Activated T-cell treated with anti-CD3 and anti-CD28 coated beads, Interleukin-2, amount 50 U/mL, for 1 hour (primary cell): ENCODE results near the gene SELP.

Experiments used
- DNase-seq: peaks from one replicate; pipeline ENCODE4 v3.0.0-alpha.2; 2020

SELP gene

DNA sequence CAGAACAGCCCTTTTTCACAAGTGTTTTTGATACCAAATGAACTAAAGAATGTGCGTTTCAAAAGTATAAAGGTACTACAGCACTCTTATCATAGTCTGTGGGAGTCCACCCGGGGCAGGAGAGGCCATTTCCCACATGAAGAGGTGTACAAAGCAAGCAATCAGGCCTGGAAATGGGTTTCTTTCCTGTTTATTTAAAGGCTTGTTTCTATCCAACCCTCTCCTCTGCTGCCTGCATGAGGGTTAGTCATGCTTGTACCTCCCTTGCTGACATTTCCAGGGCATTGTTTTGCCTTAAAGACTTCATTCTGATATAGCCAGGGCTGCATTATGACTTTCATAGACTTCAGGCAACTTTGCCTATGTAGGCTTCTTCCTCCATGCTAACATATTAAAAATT lies 11.6 kb downstream of the SELP start:
- no peak for DNase-seq

DNA sequence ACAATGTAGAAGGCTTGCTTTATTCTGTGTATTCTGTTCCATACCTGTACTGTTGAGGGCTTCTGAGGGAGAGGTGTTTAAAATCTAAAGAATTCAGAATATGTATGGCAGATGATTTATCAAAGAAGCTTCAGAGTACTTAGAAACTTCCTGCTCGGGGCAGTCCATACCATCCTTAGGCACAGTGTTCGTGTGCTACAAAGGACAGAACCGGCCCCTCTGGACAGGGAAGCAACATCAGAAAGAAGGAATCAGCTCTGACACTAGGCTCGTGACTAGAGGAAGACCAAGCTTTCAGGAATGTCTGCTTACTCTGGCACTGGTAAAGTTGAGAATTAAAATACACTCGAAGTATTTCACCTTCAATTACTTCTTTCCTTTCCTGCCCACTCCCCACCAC lies 14.1 kb downstream of the SELP start:
- no peak for DNase-seq

DNA sequence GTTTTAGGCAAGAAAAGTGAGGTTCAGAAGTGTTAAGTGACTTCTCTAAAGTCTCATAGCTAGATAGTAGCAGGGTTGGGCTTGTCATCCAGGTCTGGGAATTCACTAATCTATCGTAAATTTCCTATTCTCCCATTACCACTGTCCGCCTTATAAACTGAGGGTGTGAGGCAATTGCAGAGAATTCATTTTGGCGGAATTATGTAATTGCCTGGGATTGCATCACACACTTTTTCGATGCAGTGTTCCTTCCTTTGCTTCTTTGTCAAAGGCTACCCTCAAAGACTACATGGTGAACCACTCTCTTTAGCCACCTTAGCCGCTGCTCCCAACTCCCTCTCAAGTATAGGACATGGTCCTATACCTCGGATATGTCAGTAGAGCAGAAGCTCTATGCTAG lies 19.1 kb downstream of the SELP start:
- DNase-seq = no peak

DNA sequence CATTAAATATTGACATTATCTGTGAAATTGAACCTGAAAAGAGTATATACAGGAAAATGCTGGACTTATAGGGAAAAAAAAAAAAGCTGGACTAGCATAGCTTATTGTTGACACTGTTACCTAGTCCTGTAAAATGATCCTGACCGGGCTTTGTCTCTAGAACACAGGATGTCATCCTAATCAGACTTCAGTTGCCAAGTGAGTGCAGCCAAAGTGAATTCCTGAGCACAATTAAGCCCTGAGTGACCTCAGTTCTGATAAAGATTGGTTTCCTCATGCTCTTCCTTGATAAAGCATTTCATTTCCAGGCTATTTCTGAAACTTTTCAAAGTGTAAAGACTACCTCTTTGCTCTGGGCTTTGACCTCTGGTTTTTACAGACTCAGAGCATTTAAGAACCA lies 19.8 kb downstream of the SELP start:
- DNase-seq = no peak

DNA sequence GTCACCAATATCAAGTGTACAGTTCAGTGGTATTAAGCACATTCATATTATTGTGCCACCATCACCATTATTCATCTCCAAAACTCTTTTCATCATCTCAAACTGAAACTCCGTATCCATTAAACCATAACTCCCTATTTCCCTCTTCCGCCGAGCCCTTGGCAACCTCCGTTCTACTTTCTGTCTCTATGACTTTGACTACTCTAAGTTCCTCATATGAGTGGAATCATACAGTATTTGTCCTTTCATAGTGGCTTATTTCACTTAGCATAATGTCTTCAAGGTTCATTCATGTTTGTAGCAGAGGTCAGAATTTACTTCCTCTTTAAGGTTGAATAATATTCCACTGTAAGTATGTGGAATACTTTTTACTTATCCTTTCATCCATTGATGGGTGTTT lies 21.7 kb downstream of the SELP start:
- DNase-seq = no peak

DNA sequence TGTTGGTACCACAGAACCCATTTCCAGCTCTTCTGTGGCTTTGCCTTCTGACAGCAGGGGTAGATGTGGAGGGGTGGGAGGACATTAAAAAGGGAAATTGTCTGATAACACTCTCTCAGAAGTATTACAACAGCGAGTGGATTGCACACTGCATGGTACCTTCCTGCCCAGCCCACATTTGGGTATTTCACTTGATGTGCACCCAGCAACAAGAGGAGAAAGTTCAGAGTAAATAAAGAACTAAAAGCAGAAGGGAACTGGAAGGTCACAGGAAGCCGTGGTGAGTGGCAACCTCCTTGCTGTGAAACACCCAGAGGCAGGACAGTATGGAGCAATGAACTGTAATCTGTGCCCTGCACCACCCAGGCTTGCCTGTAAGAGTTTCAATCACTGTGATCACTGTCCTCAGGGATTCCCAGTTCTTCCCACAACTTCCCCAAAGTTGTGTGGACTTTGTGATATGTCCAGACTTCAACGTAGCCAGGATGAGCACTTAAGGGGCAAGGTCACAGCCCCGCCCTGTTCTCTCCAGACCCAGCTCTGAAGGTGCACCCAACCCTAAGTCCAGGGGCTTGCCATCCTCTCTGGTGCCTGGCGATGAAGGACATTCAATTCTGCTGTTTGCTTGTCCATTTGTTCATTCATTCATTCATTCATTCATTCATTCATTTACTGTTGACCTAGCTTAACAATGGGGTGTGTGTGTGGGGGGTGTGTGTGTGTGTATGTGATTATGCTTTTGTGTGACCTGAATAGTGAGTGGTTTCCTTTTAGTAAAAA lies 25.0 kb downstream of the SELP start:
- DNase-seq = peak; percentile 33

DNA sequence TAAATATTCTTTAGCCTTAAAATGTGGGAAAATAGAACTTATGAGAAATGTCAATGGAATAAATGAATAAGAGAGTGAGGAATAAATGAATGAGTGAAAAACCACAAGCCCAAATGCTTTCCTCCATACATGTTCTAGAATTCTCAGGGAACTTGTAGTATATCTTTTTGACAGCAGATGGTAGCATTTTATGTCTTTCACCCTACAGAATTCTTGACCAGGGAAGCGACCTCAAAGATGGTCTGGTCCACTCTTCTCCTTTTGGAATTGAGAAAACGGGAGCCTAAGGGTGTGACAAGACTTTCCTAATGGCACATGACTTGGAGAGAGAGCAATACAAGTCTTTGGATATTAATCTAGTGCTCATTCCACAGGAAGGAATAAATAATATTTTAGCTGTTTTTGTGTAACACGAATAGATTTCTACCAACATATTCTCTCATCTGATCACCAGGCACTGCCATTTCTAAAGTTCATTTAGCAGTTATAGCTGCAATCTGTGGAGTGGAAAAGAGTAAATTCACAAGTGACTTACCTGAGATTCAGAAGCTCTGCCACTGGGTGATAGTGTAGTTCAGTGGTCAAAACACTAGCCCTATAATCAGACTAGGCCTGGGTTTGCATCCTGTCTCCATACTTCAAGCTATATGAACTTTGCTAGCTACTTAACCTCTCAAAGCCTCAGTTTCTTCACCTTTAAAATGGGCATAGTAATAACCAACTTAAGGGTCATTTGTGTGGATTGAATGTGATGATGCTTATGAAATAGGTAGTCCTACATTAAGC lies 28.6 kb downstream of the SELP start:
- DNase-seq = no peak

DNA sequence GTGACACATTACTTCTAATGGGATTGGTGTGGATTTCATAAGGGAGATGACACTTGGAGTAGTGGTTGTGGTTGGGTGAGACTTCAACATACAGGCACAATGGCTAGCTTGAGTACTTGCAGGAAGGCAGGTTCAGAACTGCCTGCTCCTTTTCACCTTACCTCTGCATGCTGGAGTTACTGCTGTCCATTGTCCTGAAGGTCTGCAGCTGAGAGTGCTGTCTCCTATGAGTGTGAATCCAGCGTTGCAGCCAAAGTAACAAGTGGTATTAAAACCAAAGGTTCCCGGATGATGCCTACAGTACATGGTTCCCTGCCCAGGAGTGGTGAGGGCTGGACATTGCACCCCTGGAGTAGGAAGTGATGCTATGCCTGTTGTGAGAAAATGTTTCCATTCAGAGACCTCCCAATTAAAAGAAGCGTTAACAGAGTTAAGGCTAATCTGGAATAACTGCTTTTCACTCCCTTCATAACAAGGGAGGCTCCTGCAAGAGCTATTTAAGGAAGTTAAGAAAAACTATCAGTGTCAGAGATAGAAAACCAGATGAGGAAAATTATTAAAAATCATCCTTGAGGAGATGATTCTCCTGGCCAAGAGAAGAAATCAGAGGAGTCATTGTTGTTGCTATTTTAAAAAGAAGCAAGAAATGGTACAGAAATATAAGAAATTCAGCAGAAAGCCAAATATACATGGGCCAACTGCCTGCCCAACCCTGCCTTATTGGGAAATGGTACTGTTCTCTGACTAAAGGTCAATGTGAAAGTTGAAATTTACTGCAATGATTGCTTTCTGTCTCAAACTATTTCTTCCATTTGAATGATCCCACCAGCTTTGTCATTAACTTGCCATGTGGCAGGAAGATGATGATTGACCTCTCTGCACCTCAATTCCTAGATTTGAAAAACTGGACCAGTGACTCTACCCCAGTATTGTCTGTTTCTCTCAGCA lies 33.9 kb downstream of the SELP start:
- no peak for DNase-seq

DNA sequence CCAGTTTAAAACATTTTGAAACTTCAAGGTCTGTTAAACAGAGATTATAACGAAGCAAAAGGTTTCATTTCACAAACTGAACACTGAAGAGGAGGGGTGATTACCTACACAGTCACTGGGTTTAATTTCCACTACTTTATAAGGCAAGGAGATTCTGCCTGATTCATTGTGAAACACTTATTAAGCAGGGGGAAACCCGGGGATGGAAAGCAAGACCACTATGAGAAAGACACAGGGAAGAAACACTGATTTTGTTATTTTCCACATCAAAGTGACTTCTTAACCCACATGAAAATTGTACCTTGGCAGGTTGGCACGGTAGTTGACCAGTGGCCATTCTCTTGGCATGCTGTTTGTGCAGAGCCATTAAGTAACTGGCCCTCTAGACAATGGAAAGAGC lies 35.5 kb downstream of the SELP start:
- no peak for DNase-seq

DNA sequence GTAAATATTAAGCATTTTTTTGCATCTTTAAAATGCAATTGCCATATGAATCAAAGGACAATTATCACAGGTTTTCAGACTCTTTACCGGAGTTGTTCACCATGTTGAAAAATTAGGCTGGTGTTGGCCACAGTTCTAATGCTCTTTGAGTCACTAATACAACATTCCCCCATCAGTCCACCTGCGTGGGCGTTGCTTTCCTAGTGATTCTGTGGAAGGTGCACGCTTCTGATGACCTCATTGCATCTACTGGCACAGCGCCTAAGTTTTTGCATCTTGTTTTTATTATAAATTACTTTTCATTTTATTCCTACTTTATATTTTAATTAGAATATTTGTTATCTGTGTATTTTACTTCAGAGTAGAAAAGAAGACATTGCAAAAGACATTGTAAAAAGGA lies 39.0 kb downstream of the SELP start:
- no peak for DNase-seq

DNA sequence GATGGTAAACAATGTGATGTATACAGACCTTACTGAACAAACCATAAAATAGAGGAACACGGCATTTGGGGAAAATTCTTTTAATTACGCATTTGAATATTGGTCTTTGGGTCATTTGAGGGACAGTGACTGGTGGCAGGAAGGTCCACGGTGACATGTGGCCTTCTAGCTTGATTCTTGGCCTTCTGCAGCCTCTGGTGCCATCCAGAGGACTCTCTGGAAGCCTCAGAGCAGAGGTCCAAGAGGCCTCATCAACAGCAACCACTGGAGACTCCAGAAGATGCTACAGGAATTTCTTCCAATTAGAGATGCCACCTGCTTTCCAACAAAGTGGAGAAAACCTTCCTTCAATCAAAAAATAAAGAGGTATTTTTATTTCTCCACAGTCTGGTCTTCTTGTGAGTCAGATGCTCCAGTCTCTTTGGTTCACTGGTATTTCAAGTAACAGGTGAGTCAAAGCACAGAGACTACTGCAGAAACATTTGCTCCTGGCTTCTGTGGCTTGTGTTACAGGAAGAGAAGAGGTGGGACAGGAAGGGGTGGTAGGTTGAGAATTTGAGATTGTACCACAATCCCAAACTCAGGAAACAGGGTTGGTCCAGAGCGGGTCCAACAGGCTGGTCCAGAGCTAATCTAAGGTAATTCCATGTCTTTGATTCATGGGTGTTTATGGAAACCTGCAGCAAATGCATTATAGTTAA lies 41.0 kb downstream of the SELP start:
- DNase-seq = no peak

DNA sequence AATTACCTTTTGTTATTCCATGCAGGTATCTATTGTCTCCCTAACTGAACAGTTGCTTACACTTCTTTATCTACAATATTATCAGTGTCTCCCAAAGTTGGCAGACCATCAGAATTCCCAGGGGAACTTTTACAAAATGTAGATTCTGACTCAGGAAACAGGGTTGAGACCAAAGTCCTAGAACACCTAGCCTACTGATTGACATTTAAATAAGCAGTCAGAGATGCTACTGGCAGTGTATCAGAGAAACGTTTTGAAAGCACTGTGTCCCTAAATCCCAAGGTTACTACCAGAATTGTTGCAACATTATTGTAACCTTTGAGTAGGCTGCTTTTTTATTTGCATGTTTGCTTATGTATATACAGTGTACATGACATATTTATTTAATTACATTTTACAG lies 41.8 kb downstream of the SELP start:
- DNase-seq = no peak

DNA sequence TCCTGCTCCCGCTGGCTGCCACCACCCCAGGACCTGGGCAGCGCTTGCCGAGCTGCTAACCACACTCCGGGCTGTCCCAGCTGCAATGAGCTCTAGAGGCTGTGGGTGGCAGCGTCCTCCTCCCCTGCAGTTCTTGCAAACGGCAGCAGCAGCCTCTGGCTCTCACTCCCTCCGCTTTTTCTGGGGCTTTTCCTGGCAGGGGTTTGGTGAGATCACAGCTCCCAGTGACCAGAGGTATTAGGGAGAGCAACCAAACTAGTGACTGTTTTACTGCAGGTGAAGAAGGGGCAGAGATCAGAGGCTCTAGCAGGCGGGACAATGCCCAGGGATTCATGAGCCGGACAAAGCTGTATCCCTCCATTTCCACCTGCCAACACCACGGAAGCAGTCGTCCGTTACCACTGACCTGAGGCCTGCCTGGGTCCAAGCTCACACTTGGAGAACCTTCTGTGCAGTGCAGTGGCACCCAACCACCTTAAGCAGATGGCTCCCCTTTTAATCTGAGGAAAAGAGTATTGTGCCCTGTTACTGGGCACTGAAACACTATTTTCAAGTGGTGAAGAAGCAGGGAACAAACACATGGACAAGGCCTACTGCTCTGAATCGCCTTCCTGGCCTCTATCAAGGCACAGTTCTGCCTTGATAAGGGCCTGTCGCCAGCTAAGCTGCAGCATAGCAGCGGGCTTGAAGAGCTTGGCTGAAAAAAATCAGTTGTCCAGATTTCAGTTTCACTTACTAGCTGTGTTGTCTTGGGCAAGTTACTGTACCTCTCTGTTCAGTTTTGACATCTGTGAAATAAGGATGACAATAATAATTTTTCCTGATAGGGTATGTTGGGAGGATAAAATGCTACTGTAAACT lies 43.3 kb downstream of the SELP start, which contains the start of gene F5:
Gene F5, minus strand, starts transcription at position 87 of the 861 bp plus-strand sequence. CDS start 95 bp downstream, outside the sequence.
- DNase-seq = peak; percentile 75

DNA sequence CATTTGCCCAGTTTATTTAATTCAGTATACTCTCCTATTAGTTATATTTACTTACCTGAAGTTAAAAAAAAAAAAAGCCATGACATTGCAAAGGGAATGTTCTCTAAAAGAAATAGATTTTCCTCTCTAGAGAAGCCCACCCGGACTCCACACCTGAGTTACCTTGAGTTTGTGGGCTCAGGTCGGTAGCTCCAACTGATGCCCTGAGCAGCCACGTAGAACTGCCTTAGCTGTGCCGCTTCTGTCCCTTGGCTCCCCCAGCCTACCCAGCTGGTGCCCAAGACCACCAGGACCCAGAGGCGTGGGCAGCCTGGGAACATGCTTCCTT lies 43.9 kb downstream of the SELP start:
- no peak for DNase-seq

DNA sequence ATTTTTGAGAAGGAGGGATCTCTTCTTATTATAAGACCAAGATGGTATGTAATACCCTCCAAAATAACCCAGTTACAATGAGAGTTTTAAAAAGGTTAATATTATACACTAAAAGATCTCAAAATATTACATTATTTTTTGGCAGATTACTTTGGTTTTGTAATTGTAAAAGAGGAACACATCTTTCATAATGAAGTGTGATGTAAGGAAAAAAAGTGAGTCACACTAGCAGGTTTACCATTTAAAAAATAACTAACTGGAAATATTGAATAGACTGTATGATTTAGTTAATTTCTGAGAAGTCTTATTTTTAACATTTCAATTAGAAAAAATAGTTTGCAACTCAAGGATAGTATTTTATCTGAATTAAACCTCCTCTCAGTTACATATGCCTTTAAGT lies 44.7 kb downstream of the SELP start:
- DNase-seq = no peak

DNA sequence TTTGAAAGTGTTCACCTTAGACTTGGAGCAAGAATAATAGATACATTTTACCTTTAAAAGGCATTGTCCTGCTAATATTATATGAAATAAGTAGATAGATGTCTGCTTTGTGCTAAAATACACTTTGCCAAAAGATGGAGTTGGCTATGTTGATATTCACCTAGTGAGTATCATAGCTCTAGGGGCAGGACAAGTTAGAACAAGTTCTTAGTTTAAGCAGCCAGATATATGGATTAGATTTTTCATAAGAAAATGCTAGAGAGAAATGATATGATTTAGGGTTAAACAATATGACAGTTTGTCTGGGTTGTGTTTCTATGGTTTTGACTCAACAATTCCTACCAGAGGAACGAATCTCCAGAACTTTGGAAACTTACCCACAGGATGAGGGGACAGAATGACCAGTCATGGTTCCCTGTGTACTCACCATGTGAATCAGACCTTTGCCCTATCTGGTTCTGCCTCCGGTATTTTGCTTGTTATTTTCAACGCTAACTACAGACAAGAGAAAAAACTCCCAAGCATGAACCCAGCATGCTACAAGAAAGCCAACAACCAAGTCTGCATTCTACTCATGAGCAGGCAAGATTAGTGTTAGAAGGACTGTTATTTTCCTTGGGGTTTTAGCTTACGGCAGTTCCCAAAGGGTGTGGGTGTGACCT lies 45.3 kb downstream of the SELP start:
- DNase-seq = no peak

DNA sequence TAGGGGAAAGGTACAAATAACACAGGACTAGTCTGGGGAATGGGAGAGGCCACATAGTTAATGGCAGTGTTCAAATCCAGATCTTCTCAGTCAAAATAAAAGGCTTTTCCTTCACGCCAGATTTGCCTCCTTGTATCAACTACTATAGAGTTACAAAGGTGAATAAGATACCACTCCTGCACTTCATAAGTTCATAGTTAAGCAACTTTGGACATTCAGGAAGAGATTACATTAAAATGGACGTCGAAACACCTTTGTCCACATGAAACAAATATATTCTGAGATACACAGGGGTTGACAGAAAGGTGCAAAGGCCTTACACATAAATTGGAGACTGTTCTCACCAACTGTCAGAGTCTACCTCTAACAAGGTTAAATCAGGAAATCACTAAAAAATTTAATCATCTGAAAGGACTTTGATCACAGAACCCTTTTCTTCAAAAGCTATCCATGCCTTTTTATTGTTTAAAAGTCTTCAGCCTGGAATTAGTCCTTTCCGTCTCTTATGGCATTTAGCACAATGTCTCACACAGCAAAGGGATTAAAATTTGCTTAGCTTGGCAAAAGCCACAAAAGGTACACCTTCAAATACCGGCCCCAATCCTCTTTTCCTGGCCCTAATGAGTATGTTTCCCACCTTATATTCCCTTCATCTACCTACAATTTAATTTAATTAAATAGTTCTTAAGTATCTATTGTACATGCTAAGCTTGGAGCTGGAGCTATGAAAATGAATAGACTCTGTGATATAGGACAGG lies 51.8 kb downstream of the SELP start:
- DNase-seq = no peak

DNA sequence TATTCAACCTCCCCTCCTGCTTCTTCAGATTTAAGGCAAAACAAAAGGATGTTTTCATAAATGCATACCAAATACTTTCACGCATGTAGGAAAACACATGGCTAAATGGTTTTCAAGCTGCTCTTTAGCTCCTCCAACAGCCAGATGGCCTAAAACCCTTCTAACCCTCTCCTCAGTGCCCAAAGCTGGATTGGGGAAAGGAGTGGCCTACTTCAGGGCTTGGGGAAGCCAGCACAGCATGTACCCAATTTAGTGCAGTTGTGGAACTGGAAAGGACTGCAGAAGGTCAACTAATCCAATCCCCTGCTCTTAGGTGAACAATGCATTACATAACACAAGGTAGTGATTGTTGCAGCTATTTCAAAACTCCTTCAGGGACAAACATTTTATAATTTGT lies 53.0 kb downstream of the SELP start:
- DNase-seq = no peak

DNA sequence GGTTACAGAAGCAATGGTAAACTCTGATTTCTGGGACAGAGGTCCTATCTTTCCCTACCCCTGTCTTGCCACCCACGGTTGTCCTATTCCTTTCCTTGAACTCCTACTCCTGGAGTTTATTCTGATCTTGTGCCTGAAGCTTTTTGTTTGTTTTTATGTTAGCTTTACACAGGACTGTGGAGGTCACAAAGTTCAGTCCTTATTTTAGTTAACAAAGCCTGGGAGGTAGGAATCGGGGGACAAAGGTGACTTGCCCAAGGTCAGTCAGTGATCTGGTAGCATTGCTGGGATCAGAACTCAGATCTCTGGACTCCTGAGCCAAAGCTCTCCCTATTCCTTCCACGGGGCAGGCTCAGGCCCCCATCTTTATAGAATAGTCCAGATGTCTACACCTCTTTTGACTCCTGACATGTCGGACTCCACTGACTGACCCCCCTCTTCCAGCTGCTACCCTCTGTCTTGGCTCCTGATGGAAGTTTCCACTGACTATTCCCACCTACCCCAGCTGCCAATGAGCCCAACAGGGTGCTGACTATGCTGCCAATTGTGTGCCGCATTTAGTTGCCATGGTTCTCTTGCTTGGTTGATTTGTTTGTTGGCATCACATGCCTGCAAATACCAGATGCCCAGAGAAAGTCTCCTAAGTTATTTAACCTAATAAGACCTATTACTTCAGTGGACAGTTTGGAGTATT lies 53.5 kb downstream of the SELP start:
- DNase-seq = no peak

DNA sequence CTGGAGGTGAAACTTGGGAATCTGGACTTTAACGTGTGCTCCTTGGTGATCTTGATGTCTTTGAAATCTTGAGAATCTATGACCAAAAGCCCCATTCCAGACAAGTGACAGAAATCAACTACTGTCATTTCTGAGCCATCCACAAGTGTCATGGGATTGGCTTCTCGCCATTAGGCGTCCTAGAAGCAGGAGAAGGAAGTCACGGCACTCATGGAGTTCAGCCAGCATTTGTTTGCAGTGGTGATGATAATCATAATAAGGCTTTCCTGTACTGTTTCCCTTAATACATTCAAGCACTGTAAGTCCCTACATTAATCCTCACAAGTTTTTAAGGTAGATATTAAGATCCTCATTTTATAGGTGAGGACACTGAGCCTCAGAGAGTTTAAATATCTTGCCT lies 55.6 kb downstream of the SELP start:
- no peak for DNase-seq
